ENCODE results near the gene AMHR2. TPM values are rescaled to one million over a fixed set of nuclear protein-coding genes. Genes with fewer than 3 reads are reported as not detected.

AMHR2 gene
- polyA plus RNA-seq, 1 donor (not counting 4 experiments of a cell fraction or from before 2014, with no cell fraction given) = 0.04 TPM

- Histone ChIP-seq H3K9ac (ENCODE audit: control insufficient read depth, extremely low read depth, insufficient read depth, low read length) (no peak overlapping the region), H2AFZ (ENCODE audit: control insufficient read depth, low read length) (no peak overlapping the region), H3K27ac (ENCODE audit: control insufficient read depth, insufficient read depth, low read length) (no peak overlapping the region), H3K27me3 (ENCODE audit: control insufficient read depth, extremely low read depth, insufficient read depth, low read length) (no peaks in the 10 kb centered on the region), H3K9me3 (ENCODE audit: control insufficient read depth, low read depth, low read length) (no peaks in the 10 kb centered on the region), H4K20me1 (ENCODE audit: control insufficient read depth, extremely low read depth, insufficient read depth, low read length) (no peaks in the 10 kb centered on the region), H3K4me2 (ENCODE audit: control insufficient read depth, extremely low read depth, insufficient read depth, low read depth, low read length) (no peak overlapping the region), H3K9me1 (ENCODE audit: control insufficient read depth, extremely low read depth, insufficient read depth, low read length) (peaks cover 9% of the 10 kb centered on the region), H3K4me1 (ENCODE audit: control insufficient read depth, extremely low read depth, insufficient read depth, low read length) (peaks cover 21% of the 10 kb centered on the region), H3K79me2 (ENCODE audit: control insufficient read depth, insufficient read depth, low read length) (no peaks in the 10 kb centered on the region), H3K36me3 (ENCODE audit: control insufficient read depth in 2 of 2, extremely low read depth in 1 of 2, insufficient read depth in 2 of 2, low read length in 2 of 2) (no peaks in the 10 kb centered on the region), H3K4me3 (ENCODE audit: control insufficient read depth in 2 of 3, extremely low read depth in 1 of 3, insufficient read depth in 2 of 3, low read depth in 1 of 3, low read length in 3 of 3) (no peak overlapping the region)
- DNase-seq (ENCODE audit: low read depth, low spot score) (no peak), FAIRE-seq (no peak)
- dilution Hi-C loops (cut with MboI; ENCODE audit: extremely low pct_ligation_motif_present, low sequenced_read_pairs) = no loop called here
- no peak for TF ChIP-seq CTCF (optimal IDR thresholded peaks at IDR 0.05 in 1 of 3, IDR thresholded peaks at IDR 0.05 in 1 of 3, conservative IDR thresholded peaks at IDR 0.05 in 1 of 3; ENCODE audit: extremely low read depth in 1 of 3, insufficient read depth in 2 of 3, low read length in 3 of 3)
- no peak for TF ChIP-seq EZH2 (IDR thresholded peaks at IDR 0.05; ENCODE audit: low read length)
Observed at GRCh38 chr12:53424626-53425514, 1.2 kb downstream of the AMHR2 start.

DNA sequence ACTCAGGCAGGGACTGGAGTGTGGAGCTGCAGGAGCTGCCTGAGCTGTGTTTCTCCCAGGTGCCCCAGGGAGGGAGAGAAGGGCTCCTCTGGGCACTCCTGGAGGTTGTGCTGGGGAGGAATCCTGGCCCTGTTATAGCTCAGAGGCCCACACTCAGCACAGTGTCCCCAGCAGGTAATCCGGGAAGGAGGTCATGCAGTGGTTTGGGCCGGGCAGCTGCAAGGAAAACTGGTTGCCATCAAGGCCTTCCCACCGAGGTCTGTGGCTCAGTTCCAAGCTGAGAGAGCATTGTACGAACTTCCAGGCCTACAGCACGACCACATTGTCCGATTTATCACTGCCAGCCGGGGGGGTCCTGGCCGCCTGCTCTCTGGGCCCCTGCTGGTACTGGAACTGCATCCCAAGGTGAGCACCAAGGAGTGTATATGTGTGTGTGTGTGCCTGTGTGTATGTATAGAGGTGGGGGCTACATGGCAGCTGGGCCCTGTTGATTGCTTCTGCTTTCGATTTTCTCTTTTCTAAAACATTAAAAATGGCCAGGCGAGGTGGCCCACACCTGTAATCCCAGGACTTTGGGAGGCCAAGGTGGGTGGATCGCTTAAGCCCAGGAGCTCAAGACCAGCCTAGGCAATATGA, 2.0 kb downstream of the AMHR2 start:
- H3K9ac ChIP-seq (ENCODE audit: control insufficient read depth, extremely low read depth, insufficient read depth, low read length) = no peak overlapping the region
- no peak for DNase-seq (ENCODE audit: low read depth, low spot score)
- H3K4me3 ChIP-seq (ENCODE audit: control insufficient read depth in 2 of 3, extremely low read depth in 1 of 3, insufficient read depth in 2 of 3, low read depth in 1 of 3, low read length in 3 of 3) = no peak overlapping the region
- H3K9me1 ChIP-seq (ENCODE audit: control insufficient read depth, extremely low read depth, insufficient read depth, low read length) = peaks cover 9% of the 10 kb centered on the region
- FAIRE-seq = no peak
- no peaks in the 10 kb centered on the region for H3K9me3 ChIP-seq (ENCODE audit: control insufficient read depth, low read depth, low read length)
- no peaks in the 10 kb centered on the region for H3K27me3 ChIP-seq (ENCODE audit: control insufficient read depth, extremely low read depth, insufficient read depth, low read length)
- no peak overlapping the region for H3K27ac ChIP-seq (ENCODE audit: control insufficient read depth, insufficient read depth, low read length)
- H3K36me3 ChIP-seq (ENCODE audit: control insufficient read depth in 2 of 2, extremely low read depth in 1 of 2, insufficient read depth in 2 of 2, low read length in 2 of 2) = no peaks in the 10 kb centered on the region
- H2AFZ ChIP-seq (ENCODE audit: control insufficient read depth, low read length) = no peak overlapping the region
- H3K4me2 ChIP-seq (ENCODE audit: control insufficient read depth, extremely low read depth, insufficient read depth, low read depth, low read length) = no peak overlapping the region
- no peaks in the 10 kb centered on the region for H4K20me1 ChIP-seq (ENCODE audit: control insufficient read depth, extremely low read depth, insufficient read depth, low read length)
- no peaks in the 10 kb centered on the region for H3K79me2 ChIP-seq (ENCODE audit: control insufficient read depth, insufficient read depth, low read length)
- peaks cover 21% of the 10 kb centered on the region for H3K4me1 ChIP-seq (ENCODE audit: control insufficient read depth, extremely low read depth, insufficient read depth, low read length)
- dilution Hi-C loops (cut with MboI; ENCODE audit: extremely low pct_ligation_motif_present, low sequenced_read_pairs) = no loop called here
- TF ChIP-seq EZH2 (IDR thresholded peaks at IDR 0.05; ENCODE audit: low read length) = no peak
- TF ChIP-seq CTCF (optimal IDR thresholded peaks at IDR 0.05 in 1 of 3, IDR thresholded peaks at IDR 0.05 in 1 of 3, conservative IDR thresholded peaks at IDR 0.05 in 1 of 3; ENCODE audit: extremely low read depth in 1 of 3, insufficient read depth in 2 of 3, low read length in 3 of 3) = no peak

All from keratinocyte (primary cell).